Mesodermal cell (in vitro differentiated cells): ENCODE results near the gene CHIC2.

Source experiments
- H3K27ac ChIP-seq: 2 replicates; pipeline ENCODE4 v1.7.0; 2013; ENCODE audit warnings: mild to moderate bottlenecking, low read depth, low read length, moderate library complexity; ENCODE audit not compliant: severe bottlenecking
- H3K36me3 ChIP-seq: 2 replicates; pipeline ENCODE4 v1.7.1; 2013; ENCODE audit warnings: mild to moderate bottlenecking, low read length, moderate library complexity; ENCODE audit not compliant: control insufficient read depth, insufficient read depth
- H3K4me1 ChIP-seq: one replicate; pipeline ENCODE4 v1.7.1; 2013; ENCODE audit warnings: mild to moderate bottlenecking, low read length; ENCODE audit not compliant: insufficient read depth, control insufficient read depth, poor library complexity, severe bottlenecking
- H3K4me3 ChIP-seq: 2 replicates; pipeline ENCODE4 v1.7.0; 2013; ENCODE audit warnings: low read length, control low read depth, mild to moderate bottlenecking; ENCODE audit not compliant: insufficient read depth, poor library complexity, severe bottlenecking; ENCODE audit errors: extremely low read depth
- H3K9me3 ChIP-seq: 2 replicates; pipeline ENCODE4 v1.7.1; 2013; ENCODE audit warnings: mild to moderate bottlenecking, low read length, moderate library complexity; ENCODE audit not compliant: control insufficient read depth
- WGBS, 2 experiments: methylation state at CpG; one replicate each; pipeline ENCODE4 v1.1.5; 2013; ENCODE audit warnings: missing lambda C conversion rate in 2 of 2; ENCODE audit not compliant: insufficient coverage in 2 of 2; 5-methylcytosine and 5-hydroxymethylcytosine counted together

CHIC2 gene

DNA sequence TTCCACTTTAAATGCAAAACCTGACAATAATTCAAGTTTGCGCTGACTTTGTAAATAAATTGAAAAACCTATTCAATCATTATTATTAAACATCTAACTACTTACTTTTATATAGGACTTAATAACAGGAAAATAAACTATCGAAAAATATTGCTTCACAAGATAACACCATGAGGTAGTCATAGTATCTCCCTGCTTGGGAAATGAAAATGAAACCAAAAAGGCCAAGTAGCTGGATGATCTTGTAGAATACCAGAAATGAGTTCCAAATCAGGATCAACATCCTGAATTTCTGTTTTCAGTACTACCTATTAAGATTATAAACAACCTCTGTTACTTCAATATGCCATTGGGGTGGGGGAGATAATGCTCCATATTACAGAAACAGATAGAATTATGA lies 58.9 kb downstream of the CHIC2 start:
- no CpG with 5 or more reads among the region's 2 CpGs for WGBS, 2 experiments
- Histone ChIP-seq H3K9me3 (no peaks in the 10 kb centered on the region), H3K4me3 (no peak overlapping the region)

DNA sequence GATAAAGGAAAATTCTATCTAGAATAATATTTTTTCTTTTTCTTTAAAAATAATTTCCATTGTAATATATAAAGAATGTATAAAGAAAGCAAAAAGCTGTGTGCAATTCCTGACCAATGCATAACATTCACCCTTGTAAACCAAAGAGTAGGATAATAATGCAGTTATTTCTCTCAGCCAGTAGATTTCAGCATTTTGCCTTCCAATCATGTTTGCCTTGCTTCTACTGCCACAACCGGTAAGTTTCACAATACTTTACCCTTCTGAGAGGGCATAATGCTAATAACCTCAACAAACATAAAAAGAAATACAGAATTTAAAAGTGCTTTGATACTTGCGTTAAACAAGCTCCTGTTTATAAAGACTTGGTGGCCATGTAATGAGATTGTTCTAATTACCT lies 59.9 kb downstream of the CHIC2 start:
- H3K27ac ChIP-seq: no peak overlapping the region
- H3K4me3 ChIP-seq: no peak overlapping the region
- WGBS, 2 experiments: no CpG with 5 or more reads among the region's 2 CpGs

More for the DNA sequence above, 58.9 kb downstream of the CHIC2 start:
- H3K36me3 ChIP-seq: peaks cover 42% of the 10 kb centered on the region
- no peak overlapping the region for H3K27ac ChIP-seq
- no peaks in the 10 kb centered on the region for H3K4me1 ChIP-seq

DNA sequence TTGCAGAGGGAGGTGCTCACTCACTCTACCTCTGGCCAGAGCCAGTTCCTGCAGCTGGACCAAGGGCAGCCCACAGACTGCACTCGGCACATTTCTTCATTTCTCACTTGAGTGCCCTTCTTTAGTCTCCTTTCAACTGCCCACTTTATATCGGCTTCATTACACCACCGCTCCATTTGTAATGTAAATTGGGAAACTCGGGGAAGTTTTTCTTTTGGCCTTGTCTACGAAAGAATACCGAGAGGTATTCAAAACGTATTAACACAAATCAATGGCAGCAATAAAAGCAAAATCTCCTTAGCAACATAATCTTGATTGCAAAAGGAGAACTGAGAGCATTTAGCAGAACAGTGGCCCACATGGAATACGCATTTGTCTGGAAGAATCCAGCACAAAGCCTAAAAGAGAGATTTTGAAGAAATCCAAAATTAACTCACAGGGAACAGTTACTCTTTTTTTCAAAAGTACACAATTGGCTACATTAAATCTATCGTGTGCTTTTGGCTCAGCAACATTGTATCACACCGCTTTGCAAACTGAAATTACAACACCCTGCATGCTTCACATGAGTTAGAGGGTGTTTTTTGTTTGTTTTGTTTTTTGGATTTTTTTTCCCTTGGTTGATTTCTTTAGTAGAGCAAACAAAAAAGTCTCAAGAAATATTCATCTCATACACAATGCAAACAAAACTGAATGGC lies 62.6 kb downstream of the CHIC2 start:
- Histone ChIP-seq H3K9me3 (no peaks in the 10 kb centered on the region), H3K4me3 (no peak overlapping the region), H3K4me1 (no peaks in the 10 kb centered on the region), H3K36me3 (peaks cover 39% of the 10 kb centered on the region), H3K27ac (no peak overlapping the region)
- 76% methylated on average over 3 of the region's 10 CpGs; no CpG with 5 or more reads in 1 of the 2 experiments for WGBS, 2 experiments

More for the DNA sequence above, 59.9 kb downstream of the CHIC2 start:
- no peaks in the 10 kb centered on the region for H3K9me3 ChIP-seq
- H3K4me1 ChIP-seq: no peaks in the 10 kb centered on the region
- peaks cover 34% of the 10 kb centered on the region for H3K36me3 ChIP-seq

DNA sequence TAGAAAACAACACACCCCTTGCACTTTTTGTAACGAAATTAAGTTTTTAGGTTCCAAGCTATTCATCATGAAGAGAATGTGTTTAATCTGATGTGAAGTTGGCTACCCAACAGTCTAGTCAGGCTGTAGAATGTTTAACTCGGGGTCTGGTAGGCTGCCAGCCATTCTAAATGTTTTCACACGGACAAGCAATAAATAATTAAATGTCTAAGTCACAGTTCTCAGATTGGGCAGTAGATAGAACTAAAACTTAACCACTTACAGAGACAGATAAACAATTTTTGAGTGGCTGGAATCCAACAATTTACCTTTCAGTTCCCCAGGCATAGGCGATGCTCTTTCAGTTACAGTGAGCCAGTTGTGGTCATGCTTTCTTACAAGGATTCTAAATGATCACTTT lies 66.5 kb downstream of the CHIC2 start:
- WGBS, 2 experiments: 100% methylated on average over 1 of the region's 4 CpGs; no CpG with 5 or more reads in 1 of the 2 experiments
- H3K9me3 ChIP-seq: no peaks in the 10 kb centered on the region
- no peak overlapping the region for H3K27ac ChIP-seq
- no peaks in the 10 kb centered on the region for H3K4me1 ChIP-seq
- no peak overlapping the region for H3K4me3 ChIP-seq
- H3K36me3 ChIP-seq: peaks cover 24% of the 10 kb centered on the region

DNA sequence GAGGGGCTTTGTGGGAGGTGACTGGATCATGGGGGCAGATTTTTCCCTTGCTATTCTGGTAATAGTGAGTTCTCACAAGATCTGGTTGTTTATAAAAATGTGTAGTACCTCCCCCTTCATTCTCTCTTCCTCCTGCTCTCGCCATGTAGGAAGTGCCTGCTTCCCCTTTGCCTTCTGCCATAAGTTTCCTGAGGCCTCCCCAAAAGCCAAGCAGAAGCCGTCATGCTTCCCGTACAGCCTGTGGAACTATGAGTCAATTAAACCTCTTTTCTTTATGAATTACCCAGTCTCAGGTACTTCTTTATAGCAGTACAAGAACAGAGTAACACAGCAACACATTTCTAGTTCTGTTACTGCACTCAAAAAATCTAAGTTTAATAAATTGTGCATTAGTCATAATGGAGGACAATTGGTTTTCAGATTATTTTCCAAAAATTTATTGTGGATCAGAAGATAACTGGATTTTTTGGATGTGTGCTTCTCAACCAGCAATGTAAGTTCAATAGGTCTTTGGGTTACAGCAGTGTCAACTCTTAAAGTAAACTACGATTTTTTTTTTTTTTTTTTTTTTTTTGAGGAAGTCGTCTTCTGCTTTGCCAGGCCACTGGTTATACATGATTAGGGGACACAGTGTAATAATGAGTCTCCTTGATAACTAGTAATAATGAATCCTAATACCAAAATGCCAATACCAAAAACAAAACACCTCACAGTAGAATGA lies 69.9 kb downstream of the CHIC2 start:
- H3K4me3 ChIP-seq: no peak overlapping the region
- no peaks in the 10 kb centered on the region for H3K9me3 ChIP-seq
- no peaks in the 10 kb centered on the region for H3K4me1 ChIP-seq
- 73 to 95% methylated on average over 1 to 2 of the region's 5 CpGs for WGBS, 2 experiments
- H3K27ac ChIP-seq: no peak overlapping the region
- peaks cover 6% of the 10 kb centered on the region for H3K36me3 ChIP-seq

DNA sequence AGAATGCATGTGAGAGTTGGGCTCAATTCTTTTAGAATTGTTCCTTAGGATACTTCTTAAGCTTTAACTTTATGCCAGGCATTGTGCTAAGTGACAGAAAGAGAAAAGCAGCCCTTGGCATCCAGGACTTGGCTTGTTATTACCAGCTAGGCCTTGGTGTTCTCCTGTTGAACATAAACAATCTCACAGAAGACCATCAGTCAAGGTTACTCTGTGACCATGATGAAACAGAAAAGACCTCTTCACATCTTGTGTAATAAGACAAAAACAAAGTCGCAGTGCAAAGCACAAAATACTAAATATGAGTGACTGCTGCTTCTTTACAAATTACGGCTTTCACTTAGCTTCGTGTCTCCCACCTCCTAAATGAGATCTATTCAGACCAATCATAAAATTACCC lies 71.6 kb downstream of the CHIC2 start:
- WGBS, 2 experiments: 95 to 98% methylated on average over 3 of the region's 3 CpGs
- peaks cover 4% of the 10 kb centered on the region for H3K36me3 ChIP-seq
- peaks cover 6% of the 10 kb centered on the region for H3K4me1 ChIP-seq
- H3K9me3 ChIP-seq: no peaks in the 10 kb centered on the region
- H3K4me3 ChIP-seq: no peak overlapping the region
- no peak overlapping the region for H3K27ac ChIP-seq

DNA sequence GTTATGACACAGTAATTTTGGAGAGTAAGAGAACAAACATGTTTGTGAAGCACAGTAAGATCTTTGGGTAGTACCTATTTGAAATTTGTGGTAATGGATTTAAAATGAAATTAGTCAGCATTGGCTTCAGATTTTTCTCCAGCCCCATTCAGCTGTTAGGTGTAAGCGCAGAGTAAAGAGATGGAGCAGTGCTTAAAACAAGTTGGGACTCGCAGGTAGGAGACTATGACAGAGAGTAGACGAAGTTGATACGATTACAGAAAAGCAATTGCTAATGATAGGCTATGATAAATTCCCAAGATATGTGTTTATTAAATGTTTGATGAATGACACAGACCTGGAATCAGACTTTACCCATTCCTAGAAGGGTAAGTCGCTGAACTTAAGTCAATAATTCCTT lies 72.6 kb downstream of the CHIC2 start:
- WGBS, 2 experiments: 95% methylated on average over 2 of the region's 5 CpGs; no CpG with 5 or more reads in 1 of the 2 experiments
- Histone ChIP-seq H3K27ac (no peak overlapping the region), H3K4me1 (peaks cover 6% of the 10 kb centered on the region), H3K36me3 (peaks cover 1% of the 10 kb centered on the region), H3K4me3 (no peak overlapping the region), H3K9me3 (no peaks in the 10 kb centered on the region)

DNA sequence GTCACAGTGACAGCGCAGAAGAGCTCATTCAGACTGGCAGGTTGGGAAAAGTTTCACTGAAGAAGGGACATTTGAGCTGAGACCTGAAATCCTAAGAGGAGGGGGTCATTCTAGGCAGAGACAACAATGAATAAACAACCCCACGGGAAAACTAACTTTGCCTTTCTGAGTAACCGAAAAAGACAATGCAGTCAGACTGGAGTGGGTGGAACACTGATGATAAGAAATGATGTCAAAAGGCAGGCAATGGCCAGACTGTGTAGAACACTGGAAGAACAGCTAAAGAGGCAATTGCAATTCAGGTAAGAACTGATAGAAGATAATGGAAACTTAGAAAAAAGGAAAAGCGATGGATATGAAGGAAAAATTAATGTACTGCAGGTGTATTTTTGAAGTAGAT lies 73.8 kb downstream of the CHIC2 start:
- Histone ChIP-seq H3K9me3 (no peaks in the 10 kb centered on the region), H3K4me1 (peaks cover 6% of the 10 kb centered on the region), H3K27ac (no peak overlapping the region), H3K4me3 (no peak overlapping the region), H3K36me3 (no peaks in the 10 kb centered on the region)
- 89 to 100% methylated on average over 1 to 3 of the region's 4 CpGs for WGBS, 2 experiments

DNA sequence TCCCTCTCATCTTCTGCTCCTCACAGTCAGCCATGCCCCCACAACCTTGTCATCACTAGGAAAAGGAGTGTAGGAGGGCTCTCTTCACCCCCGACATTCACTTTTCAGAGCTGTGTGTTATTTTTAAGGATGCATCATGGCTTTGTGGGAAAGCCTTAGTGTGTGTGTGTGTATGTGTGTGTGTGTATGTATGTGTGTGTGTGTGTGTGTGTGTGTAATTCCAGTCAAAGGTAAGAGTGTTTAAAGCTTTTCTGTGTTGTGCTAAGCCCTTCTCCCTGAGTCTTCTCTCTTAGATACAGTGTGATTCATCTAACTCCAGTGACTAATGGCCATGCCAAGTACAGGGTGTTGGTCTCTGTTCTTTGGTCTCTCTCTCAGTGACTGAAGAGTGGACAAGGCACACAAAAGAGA lies 76.6 kb downstream of the CHIC2 start:
- Histone ChIP-seq H3K36me3 (no peaks in the 10 kb centered on the region), H3K4me3 (no peak overlapping the region), H3K27ac (peak overlapping the region; percentile 1), H3K4me1 (peaks cover 6% of the 10 kb centered on the region), H3K9me3 (no peaks in the 10 kb centered on the region)
- 80% methylated on average over 1 of the region's 1 CpG; no CpG with 5 or more reads in 1 of the 2 experiments for WGBS, 2 experiments

DNA sequence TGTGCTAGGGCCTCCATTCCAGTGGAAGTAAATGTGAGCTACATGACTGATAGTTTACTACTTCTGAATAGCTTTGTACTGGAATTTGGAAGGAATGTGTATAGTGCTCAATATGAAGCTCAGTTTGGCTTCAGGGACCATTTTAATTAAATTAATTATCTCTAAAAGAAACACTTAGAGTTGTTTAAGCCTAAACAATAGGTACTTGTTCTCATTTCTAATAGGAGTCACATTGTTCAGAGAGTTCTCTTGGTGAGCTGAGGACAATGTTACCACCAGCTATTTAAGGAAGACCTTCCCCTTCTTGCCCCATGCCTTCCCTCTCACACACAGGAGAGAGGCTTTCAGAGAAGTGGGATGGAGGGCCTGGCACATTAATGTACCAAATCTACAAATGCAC lies 78.3 kb downstream of the CHIC2 start:
- H3K27ac ChIP-seq: no peak overlapping the region
- H3K4me1 ChIP-seq: peaks cover 6% of the 10 kb centered on the region
- H3K4me3 ChIP-seq: no peak overlapping the region
- H3K36me3 ChIP-seq: no peaks in the 10 kb centered on the region
- H3K9me3 ChIP-seq: no peaks in the 10 kb centered on the region

DNA sequence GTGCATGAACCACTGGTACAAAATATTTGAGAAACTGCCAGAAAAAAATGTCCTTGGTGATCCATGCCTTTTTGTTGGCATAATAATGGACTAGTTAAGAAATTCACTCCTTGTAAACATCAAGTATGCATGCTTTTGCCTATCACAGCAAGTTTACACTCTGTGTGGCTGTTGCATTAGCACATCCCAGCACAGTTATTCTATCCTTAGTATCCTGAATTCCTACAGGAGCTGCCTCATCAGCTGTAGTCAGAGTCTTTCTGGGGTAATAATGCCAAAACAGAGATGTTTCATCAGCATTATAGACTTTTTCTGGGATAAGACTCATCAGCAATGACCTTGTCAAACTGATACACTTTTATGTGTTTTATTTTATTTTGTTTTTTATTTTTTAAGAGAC lies 82.8 kb downstream of the CHIC2 start:
- Histone ChIP-seq H3K4me1 (no peaks in the 10 kb centered on the region), H3K27ac (no peak overlapping the region), H3K4me3 (no peak overlapping the region), H3K36me3 (no peaks in the 10 kb centered on the region), H3K9me3 (no peaks in the 10 kb centered on the region)
